ENCODE measurements around the gene GSX2. TPM values are rescaled to one million over a fixed set of nuclear protein-coding genes. Genes with fewer than 3 reads are reported as not detected.

Gene GSX2
- total RNA-seq, 2 donors from 2014 or later = not detected

- Histone ChIP-seq H3K27me3 (no peaks in the 10 kb centered on the region), H3K9me3 (no peaks in the 10 kb centered on the region), H3K27ac (peak overlapping the region; percentile 89 to 97), H3K4me3 (no peak overlapping the region), H3K36me3 (no peaks in the 10 kb centered on the region), H3K4me1 (peaks cover 0 to 32% of the 10 kb centered on the region in 2 donors)
- TF ChIP-seq CTCF (IDR thresholded peaks at IDR 0.05) = no peak
- peak; percentile 87 for DNase-seq (ENCODE audit: low spot score)
Observed at GRCh38 chr4:54067166-54067565, 32.8 kb upstream of the GSX2 start.

- no peak for DNase-seq (ENCODE audit: low spot score)
- Histone ChIP-seq H3K9me3 (no peaks in the 10 kb centered on the region), H3K4me3 (no peak overlapping the region), H3K4me1 (no peaks in the 10 kb centered on the region), H3K27me3 (no peaks in the 10 kb centered on the region), H3K27ac (no peak overlapping the region), H3K36me3 (no peaks in the 10 kb centered on the region)
- no peak for TF ChIP-seq CTCF (IDR thresholded peaks at IDR 0.05)
Observed at GRCh38 chr4:54073271-54073880, 26.6 kb upstream of the GSX2 start.

- H3K27ac ChIP-seq = no peak overlapping the region
- no peaks in the 10 kb centered on the region for H3K27me3 ChIP-seq
- TF ChIP-seq CTCF (IDR thresholded peaks at IDR 0.05) = no peak
- no peaks in the 10 kb centered on the region for H3K9me3 ChIP-seq
- H3K4me1 ChIP-seq = no peaks in the 10 kb centered on the region
- DNase-seq (ENCODE audit: low spot score) = no peak
- H3K4me3 ChIP-seq = no peak overlapping the region
- no peaks in the 10 kb centered on the region for H3K36me3 ChIP-seq
Observed at GRCh38 chr4:54074381-54074780, 25.6 kb upstream of the GSX2 start.

GRCh38 chr4:54076673-54077072, 23.3 kb upstream of the GSX2 start:
- DNase-seq (ENCODE audit: low spot score) = no peak
- H3K27me3 ChIP-seq = no peaks in the 10 kb centered on the region
- H3K36me3 ChIP-seq = no peaks in the 10 kb centered on the region
- no peak for TF ChIP-seq CTCF (IDR thresholded peaks at IDR 0.05)
- H3K27ac ChIP-seq = no peak overlapping the region
- H3K4me1 ChIP-seq = no peaks in the 10 kb centered on the region
- no peaks in the 10 kb centered on the region for H3K9me3 ChIP-seq
- H3K4me3 ChIP-seq = no peak overlapping the region

GRCh38 chr4:54077812-54078211, 22.2 kb upstream of the GSX2 start:
- no peak overlapping the region for H3K27ac ChIP-seq
- H3K4me3 ChIP-seq = no peak overlapping the region
- DNase-seq (ENCODE audit: low spot score) = no peak
- no peaks in the 10 kb centered on the region for H3K9me3 ChIP-seq
- no peaks in the 10 kb centered on the region for H3K36me3 ChIP-seq
- no peak for TF ChIP-seq CTCF (IDR thresholded peaks at IDR 0.05)
- no peaks in the 10 kb centered on the region for H3K4me1 ChIP-seq
- H3K27me3 ChIP-seq = no peaks in the 10 kb centered on the region

GRCh38 chr4:54082168-54082567, 17.8 kb upstream of the GSX2 start:
- Histone ChIP-seq H3K27ac (no peak overlapping the region), H3K27me3 (no peaks in the 10 kb centered on the region), H3K9me3 (no peaks in the 10 kb centered on the region), H3K36me3 (no peaks in the 10 kb centered on the region), H3K4me1 (no peaks in the 10 kb centered on the region), H3K4me3 (no peak overlapping the region)
- no peak for DNase-seq (ENCODE audit: low spot score)
- TF ChIP-seq CTCF (IDR thresholded peaks at IDR 0.05) = no peak

Data from right atrium auricular region (tissue), 2 donors.